Measurements from ENCODE around the gene ZNF260.
A peak's percentile ranks its signal among the peaks of the same experiment; 100 is the strongest.
"Not testable (repeated sequence)": the region's sequence is repeated elsewhere in the genome, so short reads cannot be mapped to it uniquely, and the experiment has no call there.

ZNF260 gene

DNA sequence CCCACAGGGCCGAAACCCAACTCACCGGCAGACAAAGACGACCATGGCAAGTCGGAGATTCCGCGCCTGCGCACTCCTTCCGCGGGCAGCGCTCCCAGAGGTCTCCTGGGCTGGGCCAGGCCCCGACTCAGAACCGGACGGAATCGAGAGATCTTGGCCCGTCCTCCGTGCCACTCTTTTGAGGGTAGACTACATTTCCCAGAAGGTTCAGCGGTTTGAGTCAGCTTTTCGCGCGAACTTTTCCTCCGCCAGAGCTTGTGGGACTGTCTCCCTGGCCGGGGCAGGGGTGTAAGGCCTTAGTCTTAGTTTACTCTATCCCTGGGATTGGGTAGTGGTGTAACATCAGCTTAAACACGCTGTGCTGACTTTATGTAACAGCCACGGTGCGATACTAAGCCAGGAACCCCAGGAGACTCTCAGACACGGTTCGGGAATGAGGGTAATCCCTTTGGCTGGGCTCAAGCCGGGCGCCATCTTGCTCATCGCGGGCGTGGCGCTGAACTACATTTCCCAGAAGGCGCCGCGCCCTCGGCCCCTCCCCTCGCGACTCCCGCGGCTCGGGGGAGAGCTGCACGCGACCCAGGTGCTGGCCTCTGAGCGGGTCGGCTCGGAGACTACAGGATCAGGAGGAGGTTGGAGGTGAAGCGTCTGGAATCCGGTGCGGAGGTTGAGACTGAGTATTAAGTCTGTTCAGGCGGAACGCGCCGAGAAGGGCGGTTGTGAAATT, at the start of gene ZNF260:
TSS of gene ZNF260 (minus strand) at position 78 of the 727 bp plus-strand sequence. CDS start 13,033 bp downstream, outside the sequence.
- DNase-seq = peak; percentile 95

DNA sequence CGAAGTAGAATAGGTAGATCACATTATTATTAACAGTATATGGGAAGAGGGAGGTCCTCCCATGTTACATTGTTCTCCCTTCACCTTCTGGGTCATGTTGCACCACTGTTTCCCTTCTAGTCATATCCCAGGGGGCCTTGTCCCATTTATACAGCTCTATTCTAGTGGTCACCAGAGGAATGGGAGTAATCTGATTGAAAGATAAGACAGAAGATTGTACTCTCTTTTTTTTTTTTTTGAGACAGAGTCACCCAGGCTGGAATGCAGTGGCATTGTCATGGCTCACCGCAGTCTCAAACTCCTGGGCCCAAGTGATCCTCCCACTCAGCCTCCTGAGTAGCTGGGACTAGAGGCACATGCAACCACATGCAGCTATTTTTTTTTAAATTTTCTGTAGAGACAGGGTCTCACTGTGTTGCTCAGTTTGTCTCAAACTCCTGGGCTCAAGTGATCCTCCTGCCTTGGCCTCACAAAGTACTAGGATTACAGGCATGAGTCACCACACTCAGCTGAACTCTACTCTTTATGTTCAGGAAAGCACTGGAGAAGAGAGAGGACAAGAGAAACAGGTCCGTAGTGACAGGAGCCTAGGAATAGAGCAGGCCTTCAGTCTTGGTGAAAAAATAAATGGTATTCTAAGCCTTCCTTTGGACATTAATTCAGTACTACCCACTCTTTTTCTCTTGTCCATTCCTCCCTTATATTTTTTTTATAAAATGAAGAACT, 49.4 kb upstream of the ZNF260 start:
- no peak for DNase-seq

DNA sequence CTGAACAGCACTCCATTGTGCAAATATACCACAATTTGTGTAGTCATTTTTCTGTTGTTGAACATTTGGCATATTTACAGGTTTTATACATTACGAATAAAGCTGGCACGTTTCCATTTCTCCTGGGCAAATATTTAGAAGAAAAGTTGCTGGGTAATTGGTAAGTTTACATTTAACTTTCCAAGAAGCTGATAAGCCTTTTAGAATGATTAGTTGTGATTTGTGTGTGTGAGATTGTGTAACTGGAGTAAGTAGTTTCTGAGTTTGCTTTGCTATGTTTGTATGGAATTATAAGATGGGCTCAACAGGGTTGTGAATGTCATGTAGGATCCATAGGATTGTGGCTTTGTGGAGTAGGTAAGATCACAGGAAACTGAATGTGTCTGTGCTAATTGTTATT, 46.7 kb upstream of the ZNF260 start:
- no peak for DNase-seq

GRCh38 chr19:36573895-36574720, 46.0 kb upstream of the ZNF260 start:
- no peak for DNase-seq

DNA sequence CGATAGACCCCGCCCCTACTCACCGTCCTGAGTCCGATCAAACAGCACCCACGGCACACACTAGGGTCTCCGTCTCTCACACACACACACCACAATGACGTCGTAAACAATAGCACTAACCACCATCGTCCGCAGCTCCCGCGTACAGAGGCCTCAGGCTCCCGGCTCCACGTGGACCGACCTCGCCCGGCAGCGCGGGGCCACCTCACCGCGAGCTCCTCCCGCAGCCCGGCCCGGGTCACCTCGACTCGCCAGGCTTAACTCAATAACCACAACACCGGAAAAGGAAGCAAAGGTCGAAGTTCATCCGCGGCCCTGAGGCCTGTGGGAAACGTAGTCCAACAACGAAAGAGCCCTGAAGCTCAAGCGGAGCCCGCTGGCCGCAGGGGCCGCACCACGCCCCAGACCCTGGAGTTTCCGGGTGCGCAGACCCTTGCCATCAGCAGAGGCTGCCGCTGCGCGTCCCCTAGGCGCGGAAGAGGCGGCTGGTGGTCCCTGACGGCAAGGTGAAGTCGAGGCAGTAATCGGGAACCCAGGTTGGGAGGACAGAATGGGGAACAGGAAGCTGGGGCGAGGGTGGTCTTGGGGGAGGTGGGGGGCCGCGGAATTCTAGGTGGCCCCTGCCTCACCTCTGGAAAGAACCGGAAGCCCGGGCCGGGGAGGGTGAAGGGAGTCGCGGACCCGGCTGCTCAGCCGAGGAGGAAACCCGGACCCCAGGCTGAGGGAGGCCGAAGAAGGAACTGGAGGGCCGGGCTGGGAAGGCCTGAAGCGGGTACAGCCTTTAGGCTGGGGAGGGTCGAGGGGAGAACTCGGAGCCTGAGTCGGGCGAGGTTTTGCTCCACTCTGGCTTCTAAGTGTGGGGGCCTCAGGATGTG, 45.2 kb upstream of the ZNF260 start, which contains the start of gene ZNF529:
TSS of gene ZNF529 (minus strand) at position 273 of the 875 bp plus-strand sequence. CDS start 946 bp downstream, outside the sequence.
- DNase-seq = peak; percentile 85

DNA sequence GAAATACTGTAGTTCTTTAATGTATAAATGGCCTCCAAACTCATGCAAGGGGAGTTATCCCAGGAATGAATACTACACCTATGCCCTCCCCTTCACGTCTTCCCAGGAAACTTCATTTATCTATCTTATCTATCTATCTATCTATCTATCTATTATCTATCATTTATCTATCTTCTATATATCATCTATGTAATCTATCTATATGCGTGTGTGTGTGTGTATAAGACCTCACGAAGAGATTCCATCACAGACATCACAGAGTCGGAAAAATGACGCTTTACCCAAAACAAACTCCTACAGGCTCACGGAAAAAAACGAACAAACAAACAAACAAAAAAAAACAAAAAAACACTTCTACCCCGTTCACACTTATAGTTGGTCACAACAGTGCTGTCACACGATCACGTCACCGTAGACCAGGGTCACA, 44.5 kb upstream of the ZNF260 start:
- no peak for DNase-seq

GRCh38 chr19:36564391-36564790, 36.3 kb upstream of the ZNF260 start:
- DNase-seq = no peak

- DNase-seq = no peak
Observed at GRCh38 chr19:36547001-36547732, 19.1 kb upstream of the ZNF260 start.

DNA sequence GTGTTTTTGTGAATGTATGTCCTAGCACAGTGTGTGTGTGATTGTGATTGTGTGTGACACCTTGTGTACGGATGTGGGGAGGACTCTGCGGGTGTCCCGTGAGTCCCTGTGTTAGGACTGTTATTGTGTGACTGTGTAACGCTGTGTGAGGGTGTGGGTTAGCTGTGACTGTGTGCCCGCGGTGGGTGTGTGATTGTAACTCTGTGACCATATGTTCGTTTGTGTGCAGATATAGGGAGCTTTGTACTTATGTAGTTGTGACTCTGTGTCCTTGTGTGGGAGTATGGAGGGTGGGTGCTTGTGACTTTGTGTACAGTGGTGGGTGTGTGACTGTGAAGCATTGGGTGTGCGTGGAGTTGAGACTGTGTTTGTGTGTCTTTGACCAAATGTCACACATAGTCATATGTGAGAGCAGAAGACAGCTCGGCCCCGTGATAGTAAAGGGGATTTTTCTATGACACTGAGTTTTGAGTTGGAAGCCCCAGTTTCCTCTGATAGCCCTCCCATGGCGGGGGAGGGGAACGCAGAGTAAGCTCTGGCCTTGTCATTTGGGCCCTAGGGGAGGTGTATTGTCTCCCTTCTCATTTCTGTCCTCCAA, 949 bp upstream of the ZNF260 start:
- peak; percentile 48 for DNase-seq

DNA sequence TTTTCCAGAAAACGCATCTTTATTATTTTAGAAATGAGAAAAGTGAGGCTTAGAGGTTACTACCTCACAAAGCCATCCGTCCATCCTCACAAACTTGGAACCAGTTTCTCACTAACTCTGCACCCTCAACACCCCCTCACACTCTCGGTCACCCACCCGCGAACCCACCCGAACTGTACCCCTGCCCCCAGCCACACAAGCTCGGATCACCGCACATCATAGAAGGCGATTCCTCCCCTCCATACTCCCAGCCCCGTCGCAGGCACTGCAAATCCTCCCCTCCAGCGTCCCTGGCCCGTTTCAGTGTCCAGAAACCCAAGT, 238 bp downstream of the ZNF260 start:
- DNase-seq = no peak

- DNase-seq = no peak
Observed at GRCh38 chr19:36527341-36527740, 730 bp downstream of the ZNF260 start.

- no peak for DNase-seq
Observed at GRCh38 chr19:36526581-36526980, 1.5 kb downstream of the ZNF260 start.

- no peak for DNase-seq
Observed at GRCh38 chr19:36524617-36525016, 3.5 kb downstream of the ZNF260 start.

- no peak for DNase-seq
Observed at GRCh38 chr19:36514012-36514612, 14.0 kb downstream of the ZNF260 start.

DNA sequence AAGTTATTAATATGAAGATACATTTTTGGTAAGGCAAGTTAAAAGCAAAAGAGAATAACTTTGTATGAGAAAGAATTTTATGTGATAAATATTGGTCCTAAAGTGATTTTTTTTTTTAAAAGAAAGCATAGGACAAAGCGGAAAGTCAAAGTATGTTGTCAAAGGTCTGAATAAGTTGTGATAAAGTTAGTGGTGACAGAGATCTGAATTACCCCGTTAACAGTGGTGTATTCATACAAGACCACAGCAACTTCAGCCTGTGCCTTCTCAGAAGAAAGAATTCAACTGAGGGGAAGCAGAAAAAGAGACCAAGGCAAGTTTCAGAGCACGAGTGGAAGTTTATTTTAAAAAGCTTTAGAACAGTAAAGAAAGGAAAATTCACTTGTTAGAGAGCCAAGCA, 19.7 kb downstream of the ZNF260 start:
- DNase-seq = no peak

DNA sequence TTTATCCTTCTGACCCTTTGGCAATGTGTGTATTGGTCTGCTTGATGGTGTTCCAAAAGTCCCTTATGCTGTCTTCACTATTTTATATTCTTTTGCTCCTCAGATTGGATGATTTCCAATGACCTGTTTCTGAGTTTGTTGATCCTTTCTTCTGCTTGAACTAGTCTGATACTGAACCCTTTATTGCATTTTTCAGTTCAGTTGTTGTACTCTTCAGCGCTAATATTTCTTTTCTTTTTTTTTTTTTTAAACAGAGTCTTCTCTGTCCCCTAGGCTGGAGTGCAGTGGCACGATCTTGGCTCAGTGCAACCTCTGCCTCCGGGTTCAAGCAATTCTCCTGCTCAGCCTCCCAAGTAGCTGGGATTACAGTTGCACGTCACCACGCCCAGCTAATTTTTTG, 26.1 kb downstream of the ZNF260 start:
- DNase-seq = no peak

DNA sequence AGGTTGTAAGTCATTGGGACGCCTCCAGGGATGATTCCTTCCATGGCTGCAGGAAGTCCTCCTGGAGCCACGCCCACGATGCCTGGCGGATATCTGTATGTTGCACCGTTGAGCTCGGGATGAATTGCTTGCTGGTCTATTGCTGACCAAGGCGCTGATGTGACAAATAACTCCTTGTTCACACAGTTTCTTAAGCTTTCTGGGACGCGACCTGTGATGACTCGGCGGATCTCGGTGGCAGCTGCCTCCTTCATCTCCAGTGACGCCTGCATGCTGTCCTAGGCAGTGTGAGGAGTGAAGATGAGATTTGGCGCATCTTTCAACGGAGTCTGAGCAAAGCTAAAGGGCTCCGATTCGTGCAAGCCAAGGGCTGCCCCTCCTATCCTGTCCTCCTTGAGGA, 31.1 kb downstream of the ZNF260 start:
- DNase-seq = no peak

DNA sequence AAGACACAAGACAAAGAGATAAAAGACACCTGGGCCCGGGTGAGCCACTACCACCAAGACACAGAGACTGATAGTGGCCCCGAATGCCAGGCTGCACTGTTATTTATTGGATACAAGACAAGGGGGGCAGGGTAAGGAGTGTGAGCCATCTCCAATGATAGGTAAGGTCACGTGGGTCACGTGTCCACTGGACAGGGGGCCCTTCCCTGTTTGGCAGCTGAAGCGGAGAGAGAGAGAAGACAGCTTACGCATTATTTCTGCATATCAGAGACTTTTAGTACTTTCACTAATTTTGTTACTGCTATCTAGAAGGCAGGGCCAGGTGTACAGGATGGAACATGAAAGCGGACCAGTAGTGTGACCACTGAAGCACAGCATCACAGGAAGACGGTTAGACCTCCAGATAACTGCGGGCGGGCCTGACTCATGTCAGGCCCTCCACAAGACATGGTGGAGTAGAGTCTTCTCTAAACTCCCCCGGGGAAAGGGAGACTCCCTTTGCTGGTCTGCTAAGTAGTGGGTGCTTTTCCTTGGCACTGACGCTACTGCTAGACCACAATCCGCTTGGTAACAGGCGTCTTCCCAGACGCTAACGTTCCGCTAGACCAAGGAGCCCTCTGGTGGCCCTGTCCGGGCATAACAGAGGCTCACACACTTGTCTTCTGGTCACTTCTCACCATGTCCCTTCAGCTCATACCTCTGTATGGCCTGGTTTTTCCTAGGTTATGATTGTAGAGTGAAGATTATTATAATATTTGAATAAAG, 35.2 kb downstream of the ZNF260 start:
- peak; percentile 21 for DNase-seq

DNA sequence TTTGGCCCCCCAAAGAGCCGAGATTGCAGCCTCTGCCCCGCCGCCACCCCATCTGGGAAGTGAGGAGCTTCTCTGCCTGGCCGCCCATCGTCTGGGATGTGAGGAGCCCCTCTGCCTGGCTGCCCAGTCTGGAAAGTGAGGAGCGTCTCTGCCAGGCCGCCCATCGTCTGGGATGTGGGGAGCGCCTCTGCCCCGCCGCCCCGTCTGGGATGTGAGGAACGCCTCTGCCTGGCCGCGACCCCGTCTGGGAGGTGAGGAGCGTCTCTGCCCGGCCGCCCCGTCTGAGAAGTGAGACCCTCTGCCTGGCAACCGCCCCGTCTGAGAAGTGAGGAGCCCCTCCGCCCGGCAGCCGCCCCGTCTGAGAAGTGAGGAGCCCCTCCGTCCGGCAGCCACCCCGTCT, 37.2 kb downstream of the ZNF260 start:
- not testable (repeated sequence) for DNase-seq

DNA sequence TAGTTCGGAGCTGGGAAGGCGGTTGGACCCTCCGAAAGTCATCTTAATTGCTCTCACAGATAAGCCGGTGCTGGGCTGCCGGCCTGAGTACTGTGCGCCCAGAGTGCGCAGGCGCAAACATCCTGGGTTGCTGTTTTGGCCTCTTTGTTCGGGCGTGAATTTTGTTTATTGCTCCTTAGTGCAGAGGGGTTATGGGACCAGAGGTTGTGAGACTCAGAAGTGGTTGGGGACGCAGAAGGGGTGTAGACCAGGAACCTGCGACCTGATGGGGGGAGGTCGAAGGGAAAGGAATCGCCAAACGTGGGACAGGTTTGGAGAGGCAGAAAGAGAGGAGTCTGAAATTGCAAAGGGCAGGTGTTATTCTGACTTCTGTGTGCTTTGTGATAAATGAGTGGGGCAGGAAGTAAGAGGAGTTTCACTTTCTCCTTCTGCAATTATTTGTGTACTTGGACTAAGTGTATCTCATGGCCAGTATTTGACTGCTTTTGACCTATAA, 38.1 kb downstream of the ZNF260 start:
- peak; percentile 66 for DNase-seq

Data from stimulated activated CD4-positive, alpha-beta T cell treated with anti-CD3 and anti-CD28 coated beads, Interleukin-1b, Interleukin-23, amount 100 ng/mL, for 48 hours (primary cell).